WTC11 (cell line): Measurements from ENCODE around the gene DDB1. TPM values are rescaled to one million over a fixed set of nuclear protein-coding genes. Genes with fewer than 3 reads are reported as not detected.

Source experiments
- ATAC-seq: fragments of 200-7000 bp; cut with Tn5 transposase; 2 replicates; pipeline ENCODE4 v1.10.0; 2021; ENCODE audit warnings: mild to moderate bottlenecking, moderate library complexity
- CTCF ChIA-PET: fragments of 300-600 bp; sonication (Branson Sonifier 250); formaldehyde crosslinking; loops from one replicate; lab custom pipeline; 2021; ENCODE audit warnings: antibody characterized with exemption; lab: Charles Lee
- POLR2A ChIA-PET: fragments of 350-600 bp; sonication (Branson Sonifier 250); formaldehyde crosslinking; loops from one replicate; lab custom pipeline; 2021; ENCODE audit warnings: antibody characterized with exemption; lab: Charles Lee
- DNase-seq: peaks from one replicate; pipeline ENCODE4 v3.0.0; 2021; ENCODE audit warnings: low spot score
- H3K27ac Mint-ChIP-seq: 2 replicates; pipeline ENCODE4 v1.8.0; 2021; ENCODE audit warnings: mixed read lengths
- H3K27me3 Mint-ChIP-seq: 2 replicates; pipeline ENCODE4 v1.8.0; 2021; ENCODE audit warnings: low read depth, mild to moderate bottlenecking, moderate library complexity, mixed read lengths
- H3K36me3 Mint-ChIP-seq: 2 replicates; pipeline ENCODE4 v1.8.0; 2021; ENCODE audit warnings: mixed read lengths
- H3K4me1 Mint-ChIP-seq: 2 replicates; pipeline ENCODE4 v1.8.0; 2022; ENCODE audit warnings: mixed read lengths
- H3K4me3 Mint-ChIP-seq: 2 replicates; pipeline ENCODE4 v1.8.0; 2021; ENCODE audit warnings: mild to moderate bottlenecking, moderate library complexity, mixed read lengths
- H3K9me3 Mint-ChIP-seq: 2 replicates; pipeline ENCODE4 v1.8.0; 2021; ENCODE audit warnings: mixed read lengths
- GTF2I ChIP-seq: fragments of 250-450 bp; sonication (Bioruptor Pico); conservative IDR thresholded peaks from 2 replicates; pipeline ENCODE4 v1.4.0; 2021; ENCODE audit warnings: mild to moderate bottlenecking
- HMGA2 ChIP-seq: fragments of 250-450 bp; sonication (Bioruptor Pico); IDR thresholded peaks from 2 replicates; pipeline ENCODE4 v1.4.0; 2021; ENCODE audit warnings: mild to moderate bottlenecking, moderate library complexity
- IRF1 ChIP-seq: sonication (generic); formaldehyde crosslinking; IDR thresholded peaks from 2 replicates; pipeline ENCODE4 v1.8.0; 2023; ENCODE audit warnings: missing genetic modification reagents
- NFATC4 ChIP-seq: fragments of 250-450 bp; sonication (Bioruptor Pico); IDR thresholded peaks from 2 replicates; pipeline ENCODE4 v1.9.0; 2021; ENCODE audit warnings: mild to moderate bottlenecking
- NR3C1 ChIP-seq: sonication (generic); formaldehyde crosslinking; conservative IDR thresholded peaks from 2 replicates; pipeline ENCODE4 v1.8.1; 2023; ENCODE audit warnings: low read depth, mild to moderate bottlenecking, missing genetic modification reagents
- PRRX2 ChIP-seq: fragments of 250-450 bp; sonication (Bioruptor Pico); IDR thresholded peaks from 2 replicates; pipeline ENCODE4 v1.8.0; 2021; ENCODE audit warnings: mild to moderate bottlenecking
- TP53 ChIP-seq: sonication (generic); formaldehyde crosslinking; IDR thresholded peaks from 2 replicates; pipeline ENCODE4 v1.8.1; 2023; ENCODE audit warnings: mild to moderate bottlenecking, missing genetic modification reagents
- ZNF138 ChIP-seq: sonication (generic); formaldehyde crosslinking; conservative IDR thresholded peaks from 2 replicates; pipeline ENCODE4 v1.8.1; 2022; ENCODE audit warnings: mild to moderate bottlenecking, moderate library complexity, missing genetic modification reagents
- ZNF423 ChIP-seq: fragments of 250-450 bp; sonication (Bioruptor Pico); IDR thresholded peaks from 2 replicates; pipeline ENCODE4 v2.1.2; 2022; ENCODE audit warnings: mild to moderate bottlenecking, moderate library complexity
- total RNA-seq: library from RNA; stranded (reverse); gene quantifications from 3 replicates; pipeline ENCODE4 v1.2.3, GENCODE V29; 2021
- TF ChIP-seq, protein P1 (sequence below): sonication (generic); formaldehyde crosslinking; IDR thresholded peaks from 2 replicates; pipeline ENCODE4 v1.8.1; 2022; ENCODE audit warnings: mild to moderate bottlenecking, moderate library complexity, missing genetic modification reagents
- TF ChIP-seq, protein P2 (sequence below): sonication (generic); formaldehyde crosslinking; IDR thresholded peaks from 2 replicates; pipeline ENCODE4 v1.8.0; 2022; ENCODE audit warnings: mild to moderate bottlenecking, missing genetic modification reagents
- TF ChIP-seq, protein P3 (sequence below): sonication (generic); formaldehyde crosslinking; IDR thresholded peaks from 2 replicates; pipeline ENCODE4 v1.8.1; 2023; ENCODE audit warnings: mild to moderate bottlenecking, missing genetic modification reagents, moderate library complexity
- TF ChIP-seq, protein P4 (sequence below): sonication (generic); formaldehyde crosslinking; IDR thresholded peaks from 2 replicates; pipeline ENCODE4 v1.8.0; 2023; ENCODE audit warnings: missing genetic modification reagents, mild to moderate bottlenecking, borderline replicate concordance
- TF ChIP-seq, protein P5 (sequence below): fragments of 250-450 bp; sonication (Bioruptor Pico); IDR thresholded peaks from 2 replicates; pipeline ENCODE4 v1.9.0; 2021; ENCODE audit warnings: mild to moderate bottlenecking, borderline replicate concordance
- TF ChIP-seq, protein P6 (sequence below): sonication (generic); formaldehyde crosslinking; IDR thresholded peaks from 2 replicates; pipeline ENCODE4 v1.8.1; 2023; ENCODE audit warnings: mild to moderate bottlenecking, missing genetic modification reagents

The DDB1 gene
- total RNA-seq, 1 experiment from 2014 or later = 316 TPM

GRCh38 chr11:61293867-61294716 lies 38.8 kb downstream of the DDB1 start:
- ChIA-PET POLR2A (interaction anchor here (0.5 to 1.7 kb wide), 5 partner anchors 13 to 105 kb away, joined by 3 to 7 read pairs (median 6); partner anchors contain the start of genes CYB561A3 and TMEM216), CTCF (interaction anchor here (0.7 to 3.2 kb wide), 17 partner anchors 10 to 223 kb away, joined by 3 to 21 read pairs (median 5); partner anchors contain the start of genes CPSF7 and SDHAF2)
- Mint-ChIP-seq H3K4me1 (peaks cover 26% of the 10 kb centered on the region), H3K4me3 (peak overlapping the region; percentile 85), H3K36me3 (peaks cover 17% of the 10 kb centered on the region), H3K9me3 (no peaks in the 10 kb centered on the region), H3K27ac (no peak overlapping the region), H3K27me3 (peaks cover 17% of the 10 kb centered on the region)
- TF ChIP-seq, protein P1, sequence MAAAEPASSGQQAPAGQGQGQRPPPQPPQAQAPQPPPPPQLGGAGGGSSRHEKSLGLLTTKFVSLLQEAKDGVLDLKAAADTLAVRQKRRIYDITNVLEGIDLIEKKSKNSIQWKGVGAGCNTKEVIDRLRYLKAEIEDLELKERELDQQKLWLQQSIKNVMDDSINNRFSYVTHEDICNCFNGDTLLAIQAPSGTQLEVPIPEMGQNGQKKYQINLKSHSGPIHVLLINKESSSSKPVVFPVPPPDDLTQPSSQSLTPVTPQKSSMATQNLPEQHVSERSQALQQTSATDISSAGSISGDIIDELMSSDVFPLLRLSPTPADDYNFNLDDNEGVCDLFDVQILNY = no peak
- TF ChIP-seq, protein P2, sequence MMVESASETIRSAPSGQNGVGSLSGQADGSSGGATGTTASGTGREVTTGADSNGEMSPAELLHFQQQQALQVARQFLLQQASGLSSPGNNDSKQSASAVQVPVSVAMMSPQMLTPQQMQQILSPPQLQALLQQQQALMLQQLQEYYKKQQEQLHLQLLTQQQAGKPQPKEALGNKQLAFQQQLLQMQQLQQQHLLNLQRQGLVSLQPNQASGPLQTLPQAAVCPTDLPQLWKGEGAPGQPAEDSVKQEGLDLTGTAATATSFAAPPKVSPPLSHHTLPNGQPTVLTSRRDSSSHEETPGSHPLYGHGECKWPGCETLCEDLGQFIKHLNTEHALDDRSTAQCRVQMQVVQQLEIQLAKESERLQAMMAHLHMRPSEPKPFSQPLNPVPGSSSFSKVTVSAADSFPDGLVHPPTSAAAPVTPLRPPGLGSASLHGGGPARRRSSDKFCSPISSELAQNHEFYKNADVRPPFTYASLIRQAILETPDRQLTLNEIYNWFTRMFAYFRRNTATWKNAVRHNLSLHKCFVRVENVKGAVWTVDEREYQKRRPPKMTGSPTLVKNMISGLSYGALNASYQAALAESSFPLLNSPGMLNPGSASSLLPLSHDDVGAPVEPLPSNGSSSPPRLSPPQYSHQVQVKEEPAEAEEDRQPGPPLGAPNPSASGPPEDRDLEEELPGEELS (CRISPR knock-in tag) = 0 out of 2 replicates have a peak, but pooled peaks have one; percentile 3
- peak; percentile 30; the same call in 1 of the 2 replicates for TF ChIP-seq ZNF423 (CRISPR knock-in tag)
- peak; percentile 17 for ATAC-seq
- peak; percentile 39 for DNase-seq

- ChIA-PET CTCF (interaction anchor here (0.7 to 3.2 kb wide), 5 partner anchors 11 to 166 kb away, joined by 4 to 21 read pairs (median 7); no protein-coding TSS in a partner anchor), POLR2A (no interaction called here)
- H3K36me3 Mint-ChIP-seq = peaks cover 7% of the 10 kb centered on the region; the same call in 1 of the 2 replicates
- peaks cover 17% of the 10 kb centered on the region for H3K27me3 Mint-ChIP-seq
- H3K4me3 Mint-ChIP-seq = peak overlapping the region; percentile 11; the same call in 1 of the 2 replicates
- ATAC-seq (no peak), DNase-seq (no peak)
- no peaks in the 10 kb centered on the region for H3K9me3 Mint-ChIP-seq
- no peak overlapping the region; the same call in 1 of the 2 replicates for H3K27ac Mint-ChIP-seq
- peaks cover 9% of the 10 kb centered on the region for H3K4me1 Mint-ChIP-seq
- TF ChIP-seq IRF1 (CRISPR knock-in tag) = no peak
- no peak for TF ChIP-seq PRRX2 (CRISPR knock-in tag)
- TF ChIP-seq, protein P2 (CRISPR knock-in tag) = no peak
- no peak for TF ChIP-seq GTF2I (CRISPR knock-in tag)
- TF ChIP-seq NR3C1 = no peak
- TF ChIP-seq, protein P3, sequence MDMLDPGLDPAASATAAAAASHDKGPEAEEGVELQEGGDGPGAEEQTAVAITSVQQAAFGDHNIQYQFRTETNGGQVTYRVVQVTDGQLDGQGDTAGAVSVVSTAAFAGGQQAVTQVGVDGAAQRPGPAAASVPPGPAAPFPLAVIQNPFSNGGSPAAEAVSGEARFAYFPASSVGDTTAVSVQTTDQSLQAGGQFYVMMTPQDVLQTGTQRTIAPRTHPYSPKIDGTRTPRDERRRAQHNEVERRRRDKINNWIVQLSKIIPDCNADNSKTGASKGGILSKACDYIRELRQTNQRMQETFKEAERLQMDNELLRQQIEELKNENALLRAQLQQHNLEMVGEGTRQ (CRISPR knock-in tag) = no peak
- TF ChIP-seq HMGA2 (CRISPR knock-in tag) = no peak
- TF ChIP-seq ZNF138 (CRISPR knock-in tag) = no peak
- TF ChIP-seq, protein P4, sequence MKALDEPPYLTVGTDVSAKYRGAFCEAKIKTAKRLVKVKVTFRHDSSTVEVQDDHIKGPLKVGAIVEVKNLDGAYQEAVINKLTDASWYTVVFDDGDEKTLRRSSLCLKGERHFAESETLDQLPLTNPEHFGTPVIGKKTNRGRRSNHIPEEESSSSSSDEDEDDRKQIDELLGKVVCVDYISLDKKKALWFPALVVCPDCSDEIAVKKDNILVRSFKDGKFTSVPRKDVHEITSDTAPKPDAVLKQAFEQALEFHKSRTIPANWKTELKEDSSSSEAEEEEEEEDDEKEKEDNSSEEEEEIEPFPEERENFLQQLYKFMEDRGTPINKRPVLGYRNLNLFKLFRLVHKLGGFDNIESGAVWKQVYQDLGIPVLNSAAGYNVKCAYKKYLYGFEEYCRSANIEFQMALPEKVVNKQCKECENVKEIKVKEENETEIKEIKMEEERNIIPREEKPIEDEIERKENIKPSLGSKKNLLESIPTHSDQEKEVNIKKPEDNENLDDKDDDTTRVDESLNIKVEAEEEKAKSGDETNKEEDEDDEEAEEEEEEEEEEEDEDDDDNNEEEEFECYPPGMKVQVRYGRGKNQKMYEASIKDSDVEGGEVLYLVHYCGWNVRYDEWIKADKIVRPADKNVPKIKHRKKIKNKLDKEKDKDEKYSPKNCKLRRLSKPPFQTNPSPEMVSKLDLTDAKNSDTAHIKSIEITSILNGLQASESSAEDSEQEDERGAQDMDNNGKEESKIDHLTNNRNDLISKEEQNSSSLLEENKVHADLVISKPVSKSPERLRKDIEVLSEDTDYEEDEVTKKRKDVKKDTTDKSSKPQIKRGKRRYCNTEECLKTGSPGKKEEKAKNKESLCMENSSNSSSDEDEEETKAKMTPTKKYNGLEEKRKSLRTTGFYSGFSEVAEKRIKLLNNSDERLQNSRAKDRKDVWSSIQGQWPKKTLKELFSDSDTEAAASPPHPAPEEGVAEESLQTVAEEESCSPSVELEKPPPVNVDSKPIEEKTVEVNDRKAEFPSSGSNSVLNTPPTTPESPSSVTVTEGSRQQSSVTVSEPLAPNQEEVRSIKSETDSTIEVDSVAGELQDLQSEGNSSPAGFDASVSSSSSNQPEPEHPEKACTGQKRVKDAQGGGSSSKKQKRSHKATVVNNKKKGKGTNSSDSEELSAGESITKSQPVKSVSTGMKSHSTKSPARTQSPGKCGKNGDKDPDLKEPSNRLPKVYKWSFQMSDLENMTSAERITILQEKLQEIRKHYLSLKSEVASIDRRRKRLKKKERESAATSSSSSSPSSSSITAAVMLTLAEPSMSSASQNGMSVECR (CRISPR knock-in tag) = no peak
- TF ChIP-seq, protein P5, sequence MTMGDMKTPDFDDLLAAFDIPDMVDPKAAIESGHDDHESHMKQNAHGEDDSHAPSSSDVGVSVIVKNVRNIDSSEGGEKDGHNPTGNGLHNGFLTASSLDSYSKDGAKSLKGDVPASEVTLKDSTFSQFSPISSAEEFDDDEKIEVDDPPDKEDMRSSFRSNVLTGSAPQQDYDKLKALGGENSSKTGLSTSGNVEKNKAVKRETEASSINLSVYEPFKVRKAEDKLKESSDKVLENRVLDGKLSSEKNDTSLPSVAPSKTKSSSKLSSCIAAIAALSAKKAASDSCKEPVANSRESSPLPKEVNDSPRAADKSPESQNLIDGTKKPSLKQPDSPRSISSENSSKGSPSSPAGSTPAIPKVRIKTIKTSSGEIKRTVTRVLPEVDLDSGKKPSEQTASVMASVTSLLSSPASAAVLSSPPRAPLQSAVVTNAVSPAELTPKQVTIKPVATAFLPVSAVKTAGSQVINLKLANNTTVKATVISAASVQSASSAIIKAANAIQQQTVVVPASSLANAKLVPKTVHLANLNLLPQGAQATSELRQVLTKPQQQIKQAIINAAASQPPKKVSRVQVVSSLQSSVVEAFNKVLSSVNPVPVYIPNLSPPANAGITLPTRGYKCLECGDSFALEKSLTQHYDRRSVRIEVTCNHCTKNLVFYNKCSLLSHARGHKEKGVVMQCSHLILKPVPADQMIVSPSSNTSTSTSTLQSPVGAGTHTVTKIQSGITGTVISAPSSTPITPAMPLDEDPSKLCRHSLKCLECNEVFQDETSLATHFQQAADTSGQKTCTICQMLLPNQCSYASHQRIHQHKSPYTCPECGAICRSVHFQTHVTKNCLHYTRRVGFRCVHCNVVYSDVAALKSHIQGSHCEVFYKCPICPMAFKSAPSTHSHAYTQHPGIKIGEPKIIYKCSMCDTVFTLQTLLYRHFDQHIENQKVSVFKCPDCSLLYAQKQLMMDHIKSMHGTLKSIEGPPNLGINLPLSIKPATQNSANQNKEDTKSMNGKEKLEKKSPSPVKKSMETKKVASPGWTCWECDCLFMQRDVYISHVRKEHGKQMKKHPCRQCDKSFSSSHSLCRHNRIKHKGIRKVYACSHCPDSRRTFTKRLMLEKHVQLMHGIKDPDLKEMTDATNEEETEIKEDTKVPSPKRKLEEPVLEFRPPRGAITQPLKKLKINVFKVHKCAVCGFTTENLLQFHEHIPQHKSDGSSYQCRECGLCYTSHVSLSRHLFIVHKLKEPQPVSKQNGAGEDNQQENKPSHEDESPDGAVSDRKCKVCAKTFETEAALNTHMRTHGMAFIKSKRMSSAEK (CRISPR knock-in tag) = no peak
- no peak for TF ChIP-seq TP53 (CRISPR knock-in tag)
- no peak for TF ChIP-seq NFATC4 (CRISPR knock-in tag)
- TF ChIP-seq, protein P6, sequence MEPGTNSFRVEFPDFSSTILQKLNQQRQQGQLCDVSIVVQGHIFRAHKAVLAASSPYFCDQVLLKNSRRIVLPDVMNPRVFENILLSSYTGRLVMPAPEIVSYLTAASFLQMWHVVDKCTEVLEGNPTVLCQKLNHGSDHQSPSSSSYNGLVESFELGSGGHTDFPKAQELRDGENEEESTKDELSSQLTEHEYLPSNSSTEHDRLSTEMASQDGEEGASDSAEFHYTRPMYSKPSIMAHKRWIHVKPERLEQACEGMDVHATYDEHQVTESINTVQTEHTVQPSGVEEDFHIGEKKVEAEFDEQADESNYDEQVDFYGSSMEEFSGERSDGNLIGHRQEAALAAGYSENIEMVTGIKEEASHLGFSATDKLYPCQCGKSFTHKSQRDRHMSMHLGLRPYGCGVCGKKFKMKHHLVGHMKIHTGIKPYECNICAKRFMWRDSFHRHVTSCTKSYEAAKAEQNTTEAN = no peak
These were observed 40.5 kb downstream of the DDB1 start for GRCh38 chr11:61292356-61292755.
